HG02970 (cell line): ENCODE measurements around the gene LGALS3BP.

Experiments
- ATAC-seq: cut with Tn5 transposase; IDR thresholded peaks from one replicate; pipeline ENCODE4 v1.9.1; 2021; ENCODE audit warnings: mild to moderate bottlenecking, moderate library complexity, moderate number of reproducible peaks; ENCODE audit not compliant: unreplicated experiment, low FRiP score

The LGALS3BP gene

GRCh38 chr17:79017546-79018369 lies 38.0 kb upstream of the LGALS3BP start:
- ATAC-seq: no peak

DNA sequence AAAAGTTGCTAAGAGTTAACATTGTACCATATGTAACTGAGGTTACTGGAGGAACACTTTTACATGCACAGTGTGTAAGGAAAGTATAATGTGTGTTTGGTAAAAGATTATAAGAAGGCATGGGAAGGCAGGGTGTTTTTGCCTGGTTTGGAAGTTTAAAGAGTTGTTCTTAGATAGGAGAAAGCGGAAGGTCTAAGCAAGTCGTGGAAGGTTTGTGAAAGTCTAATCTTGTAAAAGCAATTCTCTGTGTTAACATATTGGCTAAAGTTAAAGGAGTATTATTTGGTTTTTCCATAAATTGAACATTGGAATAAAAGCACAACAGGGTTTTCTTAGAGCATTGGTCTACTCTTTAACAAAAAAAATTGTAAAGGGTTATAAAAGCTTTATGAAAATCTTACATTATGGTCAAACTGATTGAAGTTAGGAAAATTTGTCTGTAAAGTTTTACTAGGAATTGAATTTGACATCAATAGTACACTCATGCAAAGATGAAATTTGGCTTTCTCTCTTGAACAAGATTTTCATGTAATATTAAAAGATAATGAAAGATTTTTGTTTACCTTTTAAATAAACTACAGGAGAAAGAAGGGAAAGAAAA lies 34.5 kb upstream of the LGALS3BP start:
- ATAC-seq: no peak

DNA sequence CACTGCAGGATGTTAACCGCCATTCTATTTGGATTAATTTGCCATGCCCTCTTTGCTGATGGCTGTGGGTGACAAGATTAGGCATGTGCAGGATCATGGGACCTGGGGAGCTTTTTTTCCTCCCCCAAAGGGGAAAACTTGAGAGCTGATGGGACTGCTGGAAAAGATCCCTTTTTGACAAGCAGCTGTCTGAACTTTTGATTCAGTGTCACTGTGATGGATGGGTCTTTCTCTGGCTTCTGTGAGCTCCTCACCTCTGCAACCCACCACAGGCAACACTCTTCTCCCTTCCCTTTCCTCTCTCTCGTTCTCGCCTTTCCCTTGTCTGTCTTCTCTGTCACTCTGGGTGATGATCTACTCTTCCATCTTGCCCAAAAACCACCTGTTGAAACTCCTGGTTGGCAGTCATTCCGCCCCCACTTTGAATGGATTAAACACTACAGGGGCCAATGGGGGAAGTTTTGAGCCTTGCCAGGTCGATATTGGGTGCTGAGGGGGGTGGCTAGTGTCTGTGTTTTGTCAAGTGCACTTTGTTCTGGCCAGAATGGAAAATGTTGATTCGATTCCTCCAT lies 32.9 kb upstream of the LGALS3BP start:
- no peak for ATAC-seq

DNA sequence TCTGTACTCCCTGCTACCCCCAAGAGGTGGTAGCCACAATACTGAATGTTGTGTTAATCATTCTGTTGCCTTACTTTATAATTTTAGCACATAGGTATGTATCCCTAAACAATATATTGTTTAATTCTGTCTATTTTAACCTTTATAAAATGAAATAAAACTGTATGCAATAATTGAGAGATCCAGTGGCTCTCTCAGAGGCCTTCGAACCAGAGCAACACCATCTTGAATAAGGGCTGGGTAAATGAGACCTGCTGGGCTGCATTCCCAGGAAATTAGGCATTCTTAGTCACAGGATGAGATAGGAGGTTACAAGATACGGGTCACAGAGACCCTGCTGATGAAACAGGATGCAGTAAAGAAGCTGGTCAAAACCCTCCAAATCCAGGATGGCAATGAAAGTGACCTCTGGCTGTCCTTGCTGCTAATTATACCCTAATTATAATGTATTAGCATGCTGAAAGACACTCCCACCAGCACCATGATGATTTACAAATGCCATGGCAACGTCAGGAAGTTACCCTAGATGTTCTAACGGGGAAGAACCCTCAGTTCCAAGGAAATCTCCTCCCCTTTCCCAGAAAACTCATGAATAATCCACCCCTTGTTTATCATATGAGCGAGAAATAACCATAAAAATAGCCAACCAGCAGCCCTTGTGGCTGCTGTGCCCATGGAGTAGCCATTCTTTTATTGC lies 31.9 kb upstream of the LGALS3BP start:
- ATAC-seq: no peak

DNA sequence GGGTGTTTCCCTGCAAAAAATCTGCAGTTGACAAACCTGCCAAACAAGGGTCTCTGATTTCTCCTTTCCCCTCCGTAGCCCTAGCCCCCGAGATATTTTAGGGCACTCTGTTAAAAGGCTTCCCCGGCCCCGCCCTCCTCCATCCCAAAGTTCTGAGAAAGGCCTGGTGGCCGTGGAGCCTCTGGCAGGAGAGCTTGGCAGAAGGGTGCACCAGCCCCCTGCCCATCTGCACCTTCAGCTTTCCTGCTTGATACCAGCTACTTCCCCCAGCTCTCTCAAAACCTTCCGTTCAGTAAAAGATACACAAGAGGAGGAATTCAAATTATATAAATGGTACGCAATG lies 30.6 kb upstream of the LGALS3BP start:
- ATAC-seq: no peak

DNA sequence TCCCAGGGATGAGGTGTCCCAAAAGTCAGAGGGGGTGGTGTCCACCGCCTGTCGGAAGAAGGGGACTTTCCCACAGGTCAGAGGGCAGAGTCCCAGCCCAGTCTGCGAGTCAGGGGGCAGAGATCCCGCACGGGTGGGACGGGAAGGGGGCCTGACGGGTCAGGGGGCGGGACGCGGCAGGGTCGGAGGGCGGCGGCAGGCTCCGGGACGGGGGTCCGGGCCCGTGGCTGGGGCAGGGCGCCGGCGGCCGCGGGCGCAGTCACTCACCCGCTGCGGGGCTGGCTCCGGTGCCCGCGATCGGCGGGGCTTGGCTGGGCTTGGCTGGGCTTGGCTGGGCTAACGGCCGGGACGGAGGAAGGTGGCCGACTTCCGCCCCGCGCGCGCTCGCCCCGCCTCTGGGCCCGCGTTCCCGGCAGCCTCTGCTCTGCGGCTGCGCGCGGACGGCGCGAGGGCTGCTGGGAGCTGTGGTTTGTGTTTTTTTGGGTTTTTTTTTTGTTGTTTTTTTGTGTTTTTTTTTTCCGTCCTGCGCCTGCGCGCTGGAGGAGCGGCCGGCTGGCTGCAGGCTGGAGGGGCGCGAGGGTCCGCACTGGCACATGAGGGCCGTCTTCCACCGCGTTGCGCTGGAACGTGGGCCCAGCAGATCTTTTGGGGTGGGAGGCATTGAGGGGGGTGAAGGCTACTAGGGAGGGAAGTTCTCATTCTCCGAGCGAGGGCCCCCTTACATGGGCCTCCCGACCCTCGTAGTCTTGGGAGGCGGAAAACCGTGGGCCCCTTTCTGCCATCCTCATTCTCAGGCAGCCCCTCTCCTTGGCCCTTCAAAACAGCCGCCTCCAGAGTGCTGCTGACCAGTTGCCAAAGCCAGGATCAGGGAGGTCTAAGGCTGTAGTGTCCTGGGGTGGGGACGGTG lies 29.9 kb upstream of the LGALS3BP start, which contains the start of gene CANT1:
CANT1 (minus strand) TSS at position 368 of the 907 bp plus-strand sequence. CDS start 12,142 bp downstream, outside the sequence.
- ATAC-seq: peak; percentile 97

GRCh38 chr17:79008666-79009387 lies 29.1 kb upstream of the LGALS3BP start:
- ATAC-seq: no peak

DNA sequence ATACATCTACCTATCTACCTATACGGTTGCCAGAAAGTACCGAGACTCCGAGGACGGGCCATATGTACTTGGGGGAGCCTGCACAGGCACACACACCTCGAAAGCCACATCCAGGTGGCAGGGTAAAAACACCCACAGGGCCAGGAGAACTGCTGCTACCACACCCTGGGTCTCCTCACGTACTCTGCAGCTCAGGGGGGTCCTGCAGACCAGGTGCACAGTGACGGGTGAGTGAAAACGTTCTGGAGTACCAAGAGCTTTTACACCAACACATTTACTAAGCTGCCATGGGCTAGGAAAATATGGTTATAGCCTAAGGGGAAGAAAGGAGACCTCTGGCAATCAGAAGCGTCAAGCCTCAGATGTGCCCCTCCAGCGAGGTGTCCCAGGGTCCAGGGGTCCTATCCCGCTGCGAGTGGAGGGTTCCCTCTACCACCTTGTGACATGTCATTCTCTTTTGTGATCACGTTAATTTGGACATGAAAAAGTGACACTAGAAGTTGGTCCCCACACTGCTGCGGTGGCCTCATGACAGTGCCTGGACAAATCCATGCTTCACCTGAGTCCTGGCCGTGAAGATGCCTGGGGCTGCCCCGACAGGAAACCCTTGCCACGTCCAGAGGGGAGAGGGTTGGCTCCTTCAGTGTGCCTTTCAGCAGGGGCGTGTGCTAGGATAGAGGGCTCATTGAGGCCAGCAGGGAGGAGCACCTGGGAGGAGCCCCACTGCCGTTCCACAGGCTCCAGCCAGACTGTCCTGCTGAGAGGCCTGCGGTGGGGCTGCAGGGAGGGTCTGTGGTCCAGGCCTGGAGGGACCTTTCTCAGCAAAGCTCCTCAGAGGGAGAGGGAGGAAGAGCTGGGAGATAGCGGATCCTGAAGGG lies 28.0 kb upstream of the LGALS3BP start:
- no peak for ATAC-seq

DNA sequence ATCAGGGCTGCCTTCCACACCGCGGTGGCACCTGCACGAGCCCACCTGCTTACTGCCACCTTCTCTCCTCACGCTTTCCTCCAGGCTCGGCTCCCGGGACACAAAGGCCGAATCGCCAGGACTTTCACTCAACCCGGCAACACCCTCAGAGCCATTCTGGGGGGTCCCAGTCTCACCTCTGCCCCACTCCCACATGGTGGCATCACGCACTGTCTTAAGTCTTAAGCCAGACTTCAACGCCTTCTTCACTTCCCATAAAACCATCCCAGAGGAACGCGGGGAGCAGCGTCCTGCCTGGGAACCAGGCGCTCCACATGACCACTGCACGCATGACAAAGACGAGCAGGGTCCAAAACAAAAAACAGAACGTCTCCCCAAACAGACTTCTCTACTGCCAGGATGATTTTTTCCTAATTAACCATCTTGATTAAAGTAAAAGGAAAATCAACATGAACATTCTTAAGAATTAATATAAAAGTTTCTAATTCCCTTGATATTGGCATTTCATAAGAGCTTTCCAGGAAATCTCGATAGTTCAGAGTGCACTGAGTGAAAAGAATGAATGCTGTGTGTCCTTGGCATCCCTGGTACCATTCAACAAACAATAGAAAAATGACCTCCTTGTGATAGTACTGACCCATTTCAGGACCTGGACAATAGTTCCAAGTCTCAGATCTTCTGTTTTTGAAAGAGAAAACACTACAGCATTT lies 27.2 kb upstream of the LGALS3BP start:
- ATAC-seq: no peak

- ATAC-seq: no peak
Observed at GRCh38 chr17:79006046-79006445, 26.3 kb upstream of the LGALS3BP start.

DNA sequence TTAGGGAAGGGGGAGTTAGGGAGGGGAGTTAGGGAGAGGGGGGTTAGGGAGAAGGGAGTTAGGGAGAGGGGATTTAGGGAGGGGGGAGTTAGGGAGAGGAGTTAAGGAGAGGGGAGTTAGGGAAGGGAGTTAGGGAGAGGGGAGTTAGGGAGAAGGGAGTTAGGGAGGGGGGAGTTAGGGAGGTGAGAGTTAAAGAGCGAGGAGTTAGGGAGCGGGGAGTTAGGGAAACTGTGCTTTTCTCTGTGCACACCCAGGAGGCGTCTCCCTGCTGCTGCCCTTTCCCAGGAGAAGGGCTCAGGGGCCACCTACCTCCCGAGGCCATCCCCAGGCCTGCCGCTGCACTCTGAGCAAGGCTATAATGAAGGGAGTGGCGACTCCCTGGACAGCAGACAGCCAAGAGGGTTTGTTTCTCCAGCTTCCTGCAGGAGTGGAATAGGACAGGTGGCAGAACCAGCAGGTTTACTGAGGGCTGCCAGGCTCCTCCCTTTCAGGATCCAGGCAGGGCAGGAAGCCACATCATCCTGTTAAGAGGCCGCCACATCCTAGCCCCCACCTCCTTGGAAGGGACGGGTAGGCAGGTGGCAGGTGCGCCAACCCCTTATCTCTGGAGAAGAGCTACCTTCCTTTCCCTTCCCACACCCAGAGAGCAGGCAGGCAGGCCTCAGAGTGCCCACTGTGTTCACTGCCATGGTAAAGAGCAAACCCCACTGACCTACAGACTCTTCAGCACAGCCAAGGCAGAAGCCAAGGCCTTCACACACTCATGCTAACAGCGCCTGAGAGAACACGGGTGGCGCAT lies 25.5 kb upstream of the LGALS3BP start:
- ATAC-seq: no peak

DNA sequence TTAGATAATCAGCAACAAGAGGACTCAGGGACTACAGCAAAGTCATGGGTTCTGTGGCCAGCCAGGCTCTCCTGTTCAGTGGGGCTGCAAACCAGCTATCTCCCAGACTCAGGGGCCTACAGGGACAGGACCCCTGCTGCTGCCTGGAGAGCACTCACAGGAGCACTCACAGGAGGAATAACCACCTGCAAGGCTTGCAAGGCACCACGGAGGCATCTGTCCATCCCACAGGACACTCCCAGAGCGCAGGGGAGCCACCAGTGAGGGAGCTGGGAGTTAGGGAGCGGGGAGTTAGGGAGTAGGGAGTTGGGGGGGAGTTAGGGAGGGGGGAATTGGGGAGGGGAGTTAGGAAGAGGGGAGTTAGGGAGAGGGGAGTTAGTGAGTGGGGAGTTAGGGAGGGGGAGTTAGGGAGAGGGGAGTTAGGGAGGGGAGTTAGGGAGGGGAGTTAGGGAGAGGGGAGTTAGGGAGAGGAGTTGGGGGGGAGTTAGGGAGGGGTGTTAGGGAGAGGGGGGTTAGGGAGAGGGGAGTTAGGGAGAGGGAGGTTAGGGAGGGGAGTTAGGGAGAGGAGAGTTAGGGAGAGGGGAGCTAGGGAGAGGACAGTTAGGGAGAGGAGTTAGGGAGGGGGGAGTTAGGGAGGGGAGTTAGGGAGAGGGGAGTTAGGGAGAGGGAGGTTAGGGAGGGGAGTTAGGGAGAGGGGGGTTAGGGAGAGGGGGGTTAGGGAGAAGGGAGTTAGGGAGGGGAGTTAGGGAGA lies 24.1 kb upstream of the LGALS3BP start:
- ATAC-seq: no peak

DNA sequence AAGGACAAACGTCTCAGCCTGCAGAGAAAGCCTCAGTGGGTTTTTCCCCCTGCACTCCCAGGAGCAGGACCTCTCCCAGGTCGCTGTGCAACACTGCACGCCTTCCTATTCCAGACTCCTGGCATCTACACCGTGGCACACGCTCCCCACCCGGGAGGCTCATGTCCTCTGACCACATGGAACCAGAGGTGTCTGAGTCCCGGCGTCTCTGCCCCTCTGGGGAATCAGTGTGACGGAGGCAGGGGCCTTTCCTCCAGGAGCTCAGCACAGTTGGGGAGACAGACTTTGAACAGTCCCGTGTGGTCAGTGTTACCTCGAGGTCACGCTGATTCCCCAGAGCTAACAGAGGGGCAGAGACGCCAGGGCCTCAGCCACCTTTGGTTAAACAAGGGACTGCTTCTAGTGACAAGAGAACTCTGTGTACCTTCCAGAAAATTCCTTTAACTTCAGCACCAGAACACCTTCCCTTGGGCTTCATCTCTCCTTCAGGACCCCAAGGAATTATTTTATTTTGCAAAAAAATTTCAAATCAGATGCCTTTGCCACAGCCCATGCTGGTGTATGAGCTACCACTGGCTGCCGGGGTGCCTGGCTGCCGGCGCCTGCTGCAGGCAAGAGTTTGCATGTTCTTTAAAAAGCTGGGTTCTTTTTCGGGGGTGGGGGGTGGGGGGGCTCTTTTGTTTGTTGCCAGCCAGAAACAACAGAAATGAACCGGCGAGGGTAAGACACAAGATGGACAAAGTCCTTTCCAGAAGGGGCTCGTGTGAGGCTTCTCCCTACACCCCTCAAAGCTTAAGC lies 23.3 kb upstream of the LGALS3BP start:
- ATAC-seq: no peak

DNA sequence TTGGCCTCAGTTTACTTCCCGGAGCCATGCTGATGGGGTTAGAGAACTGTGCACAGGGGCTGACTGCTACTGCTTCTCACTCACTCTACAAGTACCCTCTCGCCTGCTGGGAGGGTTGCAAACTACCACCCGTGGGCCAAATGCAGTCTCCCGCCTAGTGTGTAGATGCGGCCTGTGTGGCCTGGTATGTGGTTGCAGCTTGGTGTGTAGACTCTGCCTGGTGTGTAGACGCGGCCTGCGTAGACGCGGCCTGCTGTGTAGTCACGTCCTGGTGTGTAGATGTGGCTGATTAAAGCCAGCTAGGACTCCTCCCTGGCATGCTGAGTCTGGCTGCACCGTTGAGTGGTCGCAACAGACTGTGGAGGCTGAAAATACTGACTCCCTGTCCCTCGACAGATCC lies 22.6 kb upstream of the LGALS3BP start:
- no peak for ATAC-seq

DNA sequence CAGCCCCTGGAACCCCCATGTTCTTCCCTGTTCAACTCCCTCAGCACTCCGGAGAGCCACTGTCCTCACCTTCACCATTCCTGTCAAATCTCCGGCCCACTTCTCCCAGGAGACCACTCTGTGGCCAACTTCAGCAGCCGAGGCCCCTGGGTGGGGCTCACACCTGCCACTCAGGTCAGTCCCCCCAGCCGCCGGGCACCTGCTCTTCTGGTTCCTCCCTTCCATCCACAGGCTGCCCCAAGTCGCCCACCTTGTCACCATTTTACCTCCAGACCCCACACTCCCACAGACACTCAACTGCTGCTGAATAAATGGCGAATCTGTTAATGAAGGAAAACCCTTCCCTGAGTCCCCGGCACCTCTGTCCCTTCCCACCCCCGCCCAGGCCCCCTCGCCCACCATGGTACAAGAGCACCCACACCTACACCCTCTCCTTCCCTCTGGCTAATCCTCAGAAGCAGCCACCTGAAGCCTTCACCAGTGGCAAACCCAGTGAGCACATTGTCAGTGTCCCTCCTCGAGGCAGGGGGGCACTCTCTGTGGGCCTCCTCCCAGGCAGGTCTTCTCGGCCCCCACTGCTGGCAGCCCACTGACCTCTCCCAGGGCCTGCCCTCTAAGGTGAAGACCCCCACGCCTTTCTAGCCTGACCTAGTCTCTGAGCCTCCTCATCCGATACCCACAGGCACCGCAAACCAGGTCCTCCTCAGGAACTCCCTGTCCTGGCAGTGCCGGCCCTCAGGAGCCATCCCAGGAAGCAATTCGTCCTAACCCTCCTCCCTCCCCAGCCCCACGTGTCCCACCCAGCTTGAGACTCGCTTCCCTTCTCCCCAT lies 21.7 kb upstream of the LGALS3BP start:
- ATAC-seq: no peak
